Measurements from ENCODE around the gene UBXN6.
A peak's percentile ranks its signal among the peaks of the same experiment; 100 is the strongest.

The UBXN6 gene

GRCh38 chr19:4452230-4452990 lies 5.2 kb downstream of the UBXN6 start:
- no peak for TF ChIP-seq REST (IDR thresholded peaks at IDR 0.05; ENCODE audit: insufficient replicate concordance, low read depth)
- no peak for TF ChIP-seq GABPA (IDR thresholded peaks at IDR 0.05; ENCODE audit: low read depth)
- TF ChIP-seq, protein P1, sequence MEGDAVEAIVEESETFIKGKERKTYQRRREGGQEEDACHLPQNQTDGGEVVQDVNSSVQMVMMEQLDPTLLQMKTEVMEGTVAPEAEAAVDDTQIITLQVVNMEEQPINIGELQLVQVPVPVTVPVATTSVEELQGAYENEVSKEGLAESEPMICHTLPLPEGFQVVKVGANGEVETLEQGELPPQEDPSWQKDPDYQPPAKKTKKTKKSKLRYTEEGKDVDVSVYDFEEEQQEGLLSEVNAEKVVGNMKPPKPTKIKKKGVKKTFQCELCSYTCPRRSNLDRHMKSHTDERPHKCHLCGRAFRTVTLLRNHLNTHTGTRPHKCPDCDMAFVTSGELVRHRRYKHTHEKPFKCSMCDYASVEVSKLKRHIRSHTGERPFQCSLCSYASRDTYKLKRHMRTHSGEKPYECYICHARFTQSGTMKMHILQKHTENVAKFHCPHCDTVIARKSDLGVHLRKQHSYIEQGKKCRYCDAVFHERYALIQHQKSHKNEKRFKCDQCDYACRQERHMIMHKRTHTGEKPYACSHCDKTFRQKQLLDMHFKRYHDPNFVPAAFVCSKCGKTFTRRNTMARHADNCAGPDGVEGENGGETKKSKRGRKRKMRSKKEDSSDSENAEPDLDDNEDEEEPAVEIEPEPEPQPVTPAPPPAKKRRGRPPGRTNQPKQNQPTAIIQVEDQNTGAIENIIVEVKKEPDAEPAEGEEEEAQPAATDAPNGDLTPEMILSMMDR (IDR thresholded peaks at IDR 0.05; ENCODE audit: insufficient read depth, low read length) = no peak
- TF ChIP-seq POLR2AphosphoS5 (IDR thresholded peaks at IDR 0.05; ENCODE audit: low read depth) = peak; percentile 32; the same call in 1 of the 2 replicates
- no peak for TF ChIP-seq SPI1 (IDR thresholded peaks at IDR 0.05; ENCODE audit: borderline replicate concordance, low read depth)
- Histone ChIP-seq H3K27me3 (ENCODE audit: insufficient read depth, poor library complexity, severe bottlenecking) (no peaks in the 10 kb centered on the region), H3K27ac (replicated peaks) (no peak overlapping the region), H3K4me3 (replicated peaks; ENCODE audit: insufficient read depth, low read length) (no peak overlapping the region)
- no peak for DNase-seq (ENCODE audit: low read depth in 1 of 2, low spot score in 1 of 2)

DNA sequence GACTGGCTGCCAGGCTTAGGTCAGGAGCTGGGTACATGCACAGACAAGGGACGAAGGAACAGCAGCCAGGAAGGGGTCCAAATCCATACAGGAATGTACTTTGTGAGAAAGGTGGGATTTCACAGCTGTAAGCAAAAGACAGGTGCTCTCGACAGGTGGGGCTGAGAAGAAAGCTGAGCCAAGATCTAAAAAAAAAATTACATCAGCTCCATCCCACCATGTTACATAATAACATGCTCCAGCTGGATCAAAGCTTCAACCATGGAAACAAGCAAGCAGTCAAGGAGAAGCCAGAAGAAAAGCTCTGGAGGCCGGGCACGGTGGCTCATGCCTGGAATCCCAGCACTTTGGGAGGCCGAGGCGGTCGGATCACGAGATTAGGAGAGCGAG lies 8.0 kb downstream of the UBXN6 start:
- TF ChIP-seq, protein P1 (IDR thresholded peaks at IDR 0.05; ENCODE audit: insufficient read depth, low read length) = no peak
- 0 out of 2 replicates have a peak, but pooled peaks have one; percentile 23 for TF ChIP-seq POLR2AphosphoS5 (IDR thresholded peaks at IDR 0.05; ENCODE audit: low read depth)

DNA sequence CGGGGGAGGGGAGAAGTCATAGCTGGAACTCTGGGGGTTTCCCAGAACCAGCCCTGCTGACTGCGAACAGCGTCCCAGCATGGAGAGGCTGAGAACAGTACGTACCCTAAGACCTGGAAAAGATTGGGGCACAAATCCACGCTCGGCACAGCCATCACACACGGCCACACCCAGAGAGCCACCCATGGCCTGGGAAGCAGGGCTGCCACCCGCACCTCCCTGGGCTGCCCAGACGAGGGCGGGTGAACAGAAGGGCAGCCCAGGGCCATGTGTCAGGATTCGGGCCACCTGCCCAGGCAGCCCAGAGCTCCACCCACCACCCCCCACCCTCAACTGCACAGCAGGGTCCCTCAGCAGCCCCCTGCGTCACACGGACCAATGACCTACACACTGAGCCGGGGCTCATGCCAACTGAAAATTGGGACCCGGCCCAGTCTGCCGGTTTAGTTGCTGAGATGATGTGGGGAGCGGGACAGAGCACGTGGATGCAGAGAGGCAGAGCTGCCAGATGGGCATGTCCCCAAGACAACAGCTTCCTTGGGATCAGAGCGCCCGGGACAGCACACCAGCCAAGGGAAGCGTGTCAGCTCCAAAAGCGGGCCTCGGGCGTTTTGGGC lies 8.5 kb downstream of the UBXN6 start:
- TF ChIP-seq POLR2AphosphoS5 (IDR thresholded peaks at IDR 0.05; ENCODE audit: low read depth) = peak; percentile 11; the same call in 1 of the 2 replicates
- TF ChIP-seq, protein P1 (IDR thresholded peaks at IDR 0.05; ENCODE audit: insufficient read depth, low read length) = no peak
- no peak overlapping the region for H3K4me3 ChIP-seq (replicated peaks; ENCODE audit: insufficient read depth, low read length)
- no peaks in the 10 kb centered on the region for H3K27me3 ChIP-seq (ENCODE audit: insufficient read depth, poor library complexity, severe bottlenecking)
- H3K27ac ChIP-seq (replicated peaks) = no peak overlapping the region
- no peak for DNase-seq (ENCODE audit: low read depth in 1 of 2, low spot score in 1 of 2)

More for the DNA sequence above, 8.0 kb downstream of the UBXN6 start:
- DNase-seq (ENCODE audit: low read depth in 1 of 2, low spot score in 1 of 2) = no peak
- no peak overlapping the region for H3K27ac ChIP-seq (replicated peaks)
- no peak overlapping the region for H3K4me3 ChIP-seq (replicated peaks; ENCODE audit: insufficient read depth, low read length)
- no peaks in the 10 kb centered on the region for H3K27me3 ChIP-seq (ENCODE audit: insufficient read depth, poor library complexity, severe bottlenecking)

- no peak overlapping the region for H3K4me3 ChIP-seq (replicated peaks; ENCODE audit: insufficient read depth, low read length)
- TF ChIP-seq GABPA (IDR thresholded peaks at IDR 0.05; ENCODE audit: low read depth) (no peak), POLR2AphosphoS5 (IDR thresholded peaks at IDR 0.05; ENCODE audit: low read depth) (peak; percentile 48)
Measured at GRCh38 chr19:4448147-4448985, 9.2 kb downstream of the UBXN6 start.

More at GRCh38 chr19:4448147-4448985, 9.2 kb downstream of the UBXN6 start:
- no peak for DNase-seq (ENCODE audit: low read depth in 1 of 2, low spot score in 1 of 2)
- Histone ChIP-seq H3K27me3 (ENCODE audit: insufficient read depth, poor library complexity, severe bottlenecking) (no peaks in the 10 kb centered on the region), H3K27ac (replicated peaks) (no peak overlapping the region)
